Mucosa of descending colon (tissue), 3 donors: ENCODE results near the gene CARNS1. TPM values are rescaled to one million over a fixed set of nuclear protein-coding genes. Genes with fewer than 3 reads are reported as not detected.
A peak's percentile ranks its signal among the peaks of the same experiment; 100 is the strongest.
"Not testable (repeated sequence)": the region's sequence is repeated elsewhere in the genome, so short reads cannot be mapped to it uniquely, and the experiment has no call there.

Experiments
- ATAC-seq: fragments of 200-7000 bp; cut with Tn5 transposase; one replicate; pipeline ENCODE4 v1.9.1; 2020; ENCODE audit warnings: mild to moderate bottlenecking, moderate library complexity
- DNase-seq, 3 donors: peaks; one replicate each; pipeline ENCODE4 v3.0.0-alpha.2; 2020
- H3K36me3 ChIP-seq: fragments of 200-600 bp; one replicate; pipeline ENCODE4 v1.8.0; 2021; ENCODE audit warnings: low read depth, mild to moderate bottlenecking
- H3K4me1 ChIP-seq: fragments of 200-600 bp; one replicate; pipeline ENCODE4 v1.8.0; 2021; ENCODE audit warnings: low read depth, mild to moderate bottlenecking
- H3K4me3 ChIP-seq: fragments of 200-600 bp; one replicate; pipeline ENCODE4 v1.8.0; 2021; ENCODE audit warnings: mild to moderate bottlenecking
- H3K9me3 ChIP-seq: fragments of 200-600 bp; one replicate; pipeline ENCODE4 v1.8.0; 2021; ENCODE audit warnings: mild to moderate bottlenecking
- intact Hi-C, 2 donors: fragments of 100-400 bp; cut with DNase I in 1 of 2; cut with micrococcal nuclease in 1 of 2; formaldehyde crosslinking; loops; one replicate each; pipeline versions ENCODE4 v1.11.0 to v1.11.1; 2022; cut with DNase I, micrococcal nuclease
- total RNA-seq, 3 donors: library from RNA; stranded (reverse); fragmentation: NEBNext Ultra II Directional in 2 of 3; extraction: Animal tissue kit (Norgen Biotek cat#: 25700) in 2 of 3; gene quantifications; one replicate each; pipeline versions ENCODE4 v1.2.1 to v1.2.4, GENCODE V29; 2021 to 2023
- TF ChIP-seq, protein P1 (sequence below): fragments of 200-600 bp; IDR thresholded peaks from one replicate; pipeline ENCODE4 v1.8.0; 2022; ENCODE audit warnings: antibody characterized with exemption, mild to moderate bottlenecking
- donor health status: DM: no; HTN: no; CAD: no; lungs with moderate emphysema.
- donor health status: DM: no; HTN: no; CAD: no.
- donor health status: DM: no; HTN: yes; CAD: no.

CARNS1 gene
- total RNA-seq, 3 donors from 2014 or later: 0.26 to 0.89 (median 0.70) TPM

DNA sequence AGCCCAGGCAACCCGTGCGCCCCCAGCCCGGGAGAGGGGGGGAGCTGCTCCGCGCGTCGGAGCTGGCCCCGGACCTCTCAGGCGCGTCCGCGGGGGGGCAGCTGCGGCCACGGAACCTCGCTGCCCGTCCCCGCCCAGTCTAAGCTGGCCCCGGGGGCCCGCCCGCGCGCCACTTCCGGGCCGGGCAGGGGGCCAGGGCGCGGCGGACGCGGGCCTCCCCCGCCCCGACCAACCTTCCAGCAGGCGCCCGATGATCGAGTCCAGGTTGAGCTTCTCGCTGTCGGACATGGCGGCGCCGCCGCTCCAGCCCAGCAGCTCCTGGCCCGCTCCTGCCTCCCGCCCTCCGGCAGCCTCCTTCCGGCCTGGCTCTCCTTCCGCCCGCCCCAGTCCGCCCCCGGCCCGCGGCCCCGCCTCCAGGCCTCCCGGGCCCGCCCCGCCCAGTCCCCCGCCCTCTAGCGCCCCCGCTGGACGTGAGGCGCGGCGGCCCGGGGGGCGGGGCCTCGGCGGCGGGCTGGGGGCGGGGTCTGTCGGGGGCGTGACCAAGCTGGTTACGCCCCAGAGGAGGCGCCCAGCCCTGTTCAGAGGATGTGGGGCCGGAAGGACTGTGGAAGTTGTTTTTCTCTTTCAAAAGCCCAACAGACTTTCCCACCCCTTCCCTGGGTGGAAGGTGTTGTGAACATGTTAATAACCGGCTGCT lies 13.8 kb upstream of the CARNS1 start, which contains the start of gene PPP1CA:
PPP1CA (minus strand) TSS at position 364 of the 697 bp plus-strand sequence; CDS start at position 288, 76 bp downstream.
- peaks cover 8% of the 10 kb centered on the region for H3K36me3 ChIP-seq
- H3K9me3 ChIP-seq: no peaks in the 10 kb centered on the region
- peaks cover 28% of the 10 kb centered on the region for H3K4me1 ChIP-seq
- H3K4me3 ChIP-seq: peak within 1 kb of the TSS; percentile 76
- DNase-seq (peak; percentile 92 to 95 (median 95)), ATAC-seq (peak; percentile 90)
- TF ChIP-seq, protein P1, sequence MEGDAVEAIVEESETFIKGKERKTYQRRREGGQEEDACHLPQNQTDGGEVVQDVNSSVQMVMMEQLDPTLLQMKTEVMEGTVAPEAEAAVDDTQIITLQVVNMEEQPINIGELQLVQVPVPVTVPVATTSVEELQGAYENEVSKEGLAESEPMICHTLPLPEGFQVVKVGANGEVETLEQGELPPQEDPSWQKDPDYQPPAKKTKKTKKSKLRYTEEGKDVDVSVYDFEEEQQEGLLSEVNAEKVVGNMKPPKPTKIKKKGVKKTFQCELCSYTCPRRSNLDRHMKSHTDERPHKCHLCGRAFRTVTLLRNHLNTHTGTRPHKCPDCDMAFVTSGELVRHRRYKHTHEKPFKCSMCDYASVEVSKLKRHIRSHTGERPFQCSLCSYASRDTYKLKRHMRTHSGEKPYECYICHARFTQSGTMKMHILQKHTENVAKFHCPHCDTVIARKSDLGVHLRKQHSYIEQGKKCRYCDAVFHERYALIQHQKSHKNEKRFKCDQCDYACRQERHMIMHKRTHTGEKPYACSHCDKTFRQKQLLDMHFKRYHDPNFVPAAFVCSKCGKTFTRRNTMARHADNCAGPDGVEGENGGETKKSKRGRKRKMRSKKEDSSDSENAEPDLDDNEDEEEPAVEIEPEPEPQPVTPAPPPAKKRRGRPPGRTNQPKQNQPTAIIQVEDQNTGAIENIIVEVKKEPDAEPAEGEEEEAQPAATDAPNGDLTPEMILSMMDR: peak; percentile 88
- intact Hi-C loops: no loop called here

DNA sequence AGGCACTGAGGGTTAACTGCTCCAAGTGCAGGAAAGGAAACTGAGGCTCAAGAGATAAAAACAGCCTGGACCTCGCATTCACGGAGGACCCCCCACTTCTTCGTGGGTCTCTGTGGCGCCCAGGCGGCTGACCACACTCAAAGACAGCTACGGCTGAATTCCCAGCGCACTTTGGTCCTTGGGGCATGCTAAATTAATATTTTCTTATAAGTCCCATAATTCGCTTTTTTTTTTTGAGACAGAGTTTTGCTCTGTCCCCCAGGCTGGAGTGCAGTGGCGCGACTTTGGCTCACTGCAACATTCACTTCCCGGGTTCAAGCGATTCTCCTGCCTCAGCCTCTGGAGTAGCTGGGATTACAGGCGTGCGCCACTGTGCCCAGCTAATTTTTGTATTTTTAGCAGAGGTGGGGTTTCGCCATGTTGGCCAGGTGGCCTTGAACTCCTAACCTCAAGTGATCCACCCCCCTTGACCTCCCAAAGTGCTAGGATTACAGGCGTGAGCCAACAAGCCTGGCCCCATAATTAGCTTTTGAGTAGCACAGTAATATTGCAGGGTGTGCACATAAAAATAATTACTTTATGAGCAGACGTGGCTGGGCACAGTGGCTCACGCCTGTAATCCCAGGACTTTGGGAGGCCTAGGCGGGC lies 13.2 kb upstream of the CARNS1 start:
- intact Hi-C loops: not testable (repeated sequence)
- DNase-seq: peak in 2 of 3 donors; percentile 48 to 69

DNA sequence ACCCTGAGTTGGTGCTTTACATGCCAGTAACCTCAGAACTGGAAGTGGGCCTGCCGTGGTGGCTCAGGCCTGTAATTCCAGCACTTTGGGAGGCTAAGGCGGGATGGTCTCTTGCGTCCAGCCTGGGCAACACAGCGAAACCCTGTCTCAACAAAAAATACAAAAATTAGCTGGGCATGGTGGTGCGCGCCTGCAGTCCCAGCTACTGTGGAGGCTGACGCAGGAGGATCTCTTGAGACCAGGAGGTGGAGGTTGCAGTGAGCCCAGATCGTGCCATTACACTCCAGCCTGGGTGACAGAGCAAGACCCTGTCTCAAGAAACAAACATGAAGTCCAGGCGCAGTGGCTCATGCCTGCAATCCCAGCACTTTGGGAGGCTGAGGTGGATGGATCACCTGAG lies 12.4 kb upstream of the CARNS1 start:
- intact Hi-C loops, H3K4me3 ChIP-seq, H3K9me3 ChIP-seq, H3K36me3 ChIP-seq, ATAC-seq: not testable (repeated sequence)
- peak in 1 of 3 donors; percentile 54 for DNase-seq
- peaks cover 23% of the 10 kb centered on the region for H3K4me1 ChIP-seq

More for the DNA sequence above, 13.2 kb upstream of the CARNS1 start:
- H3K36me3 ChIP-seq, H3K4me3 ChIP-seq, ATAC-seq, H3K9me3 ChIP-seq: not testable (repeated sequence)
- peaks cover 23% of the 10 kb centered on the region for H3K4me1 ChIP-seq

DNA sequence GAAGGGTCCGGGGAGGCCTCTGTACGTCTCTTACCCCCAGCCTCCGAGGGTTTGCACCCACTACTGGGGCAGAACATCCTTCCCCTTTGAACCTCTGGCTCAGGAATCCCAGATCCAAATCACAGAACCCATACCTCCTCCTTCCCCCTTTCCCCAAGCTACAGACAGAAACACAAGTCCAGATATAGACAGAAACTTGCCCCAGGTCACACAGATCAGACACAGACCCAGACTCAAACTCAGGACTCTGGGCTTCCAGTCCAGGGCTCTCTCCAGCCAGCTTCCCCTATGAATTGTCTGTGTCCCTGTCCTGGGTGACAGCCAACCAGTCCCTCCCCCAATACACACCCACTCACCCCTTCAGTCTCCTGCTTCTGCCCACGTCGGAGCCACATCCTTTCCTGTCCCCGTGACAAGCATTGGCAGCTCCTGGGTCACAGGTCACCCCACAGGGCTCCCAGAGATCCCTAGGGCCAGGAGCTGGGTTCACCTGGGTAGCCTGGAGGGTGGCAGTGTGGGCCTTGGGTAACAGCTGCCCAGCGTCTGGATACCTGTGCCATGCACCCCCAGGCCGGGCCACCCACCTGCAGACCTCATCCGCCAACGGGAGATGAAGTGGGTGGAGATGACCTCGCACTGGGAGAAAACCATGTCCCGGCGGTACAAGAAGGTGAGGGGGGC lies 10.8 kb upstream of the CARNS1 start:
- TF ChIP-seq, protein P1: no peak
- intact Hi-C loops: no loop called here
- peak in 2 of 3 donors; percentile 37 to 76 for DNase-seq
- no peaks in the 10 kb centered on the region for H3K9me3 ChIP-seq
- peak overlapping the region; percentile 15 for H3K4me3 ChIP-seq
- H3K36me3 ChIP-seq: no peaks in the 10 kb centered on the region
- H3K4me1 ChIP-seq: peaks cover 18% of the 10 kb centered on the region
- ATAC-seq: no peak

DNA sequence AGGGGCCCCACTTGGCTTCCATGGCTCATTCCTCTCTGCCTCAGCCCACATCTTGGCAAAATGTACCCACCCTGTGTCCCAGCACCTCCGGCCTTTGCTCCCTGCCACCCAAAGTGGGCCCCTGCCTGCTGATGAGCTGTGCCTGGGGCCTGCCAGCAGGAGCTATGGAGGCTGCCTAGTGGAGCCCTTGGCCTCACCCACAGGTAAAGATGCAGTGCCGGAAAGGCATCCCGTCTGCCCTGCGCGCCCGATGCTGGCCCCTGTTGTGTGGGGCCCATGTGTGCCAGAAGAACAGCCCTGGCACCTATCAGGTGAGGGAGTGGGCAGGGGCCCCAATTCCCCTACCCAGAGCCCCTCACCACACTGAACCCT lies 10.3 kb upstream of the CARNS1 start:
- DNase-seq: no peak

DNA sequence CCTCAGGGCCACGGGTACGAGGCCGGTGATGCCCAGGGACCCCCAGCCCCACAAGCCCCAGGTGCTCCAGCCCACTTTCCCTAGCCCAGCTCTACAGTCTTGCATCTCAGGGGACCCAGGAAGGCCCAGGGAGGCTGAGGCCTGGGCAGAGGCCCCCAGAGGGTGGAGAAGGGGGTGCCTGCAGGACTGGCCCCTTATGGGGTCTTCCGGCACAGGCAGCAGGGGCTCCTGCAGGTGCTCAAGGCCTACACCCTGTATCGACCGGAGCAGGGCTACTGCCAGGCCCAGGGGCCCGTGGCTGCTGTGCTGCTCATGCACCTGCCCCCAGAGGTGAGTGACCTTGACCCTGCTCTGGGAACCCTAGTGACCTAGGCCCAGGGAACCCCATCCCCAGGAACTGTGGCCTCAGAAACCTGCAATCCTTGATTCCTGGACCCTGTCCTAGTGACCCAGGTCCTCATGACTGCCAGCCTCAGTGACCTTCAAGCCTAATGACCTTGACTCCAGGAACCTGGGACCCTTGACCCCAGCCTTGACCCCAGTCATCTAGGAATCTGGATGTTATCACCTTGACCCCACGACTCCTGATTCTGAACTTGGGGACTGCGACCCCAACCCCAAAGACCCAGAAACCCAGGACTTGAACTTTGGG lies 9.7 kb upstream of the CARNS1 start:
- peaks cover 11% of the 10 kb centered on the region for H3K4me1 ChIP-seq
- no peaks in the 10 kb centered on the region for H3K36me3 ChIP-seq
- H3K9me3 ChIP-seq: no peaks in the 10 kb centered on the region
- intact Hi-C loops: no loop called here
- ATAC-seq (no peak), DNase-seq (peak in 1 of 3 donors; percentile 31)
- no peak overlapping the region for H3K4me3 ChIP-seq
- TF ChIP-seq, protein P1: no peak

More for the DNA sequence above, 10.3 kb upstream of the CARNS1 start:
- no peak for ATAC-seq
- Histone ChIP-seq H3K36me3 (no peaks in the 10 kb centered on the region), H3K4me3 (no peak overlapping the region), H3K9me3 (no peaks in the 10 kb centered on the region), H3K4me1 (peaks cover 16% of the 10 kb centered on the region)
- intact Hi-C loops: no loop called here
- TF ChIP-seq, protein P1: no peak
